ENCODE measurements around the gene FAM89B. TPM values are rescaled to one million over a fixed set of nuclear protein-coding genes. Genes with fewer than 3 reads are reported as not detected.
A peak's percentile ranks its signal among the peaks of the same experiment; 100 is the strongest.

FAM89B gene
- total RNA-seq, 1 experiment from 2014 or later: 102 TPM

DNA sequence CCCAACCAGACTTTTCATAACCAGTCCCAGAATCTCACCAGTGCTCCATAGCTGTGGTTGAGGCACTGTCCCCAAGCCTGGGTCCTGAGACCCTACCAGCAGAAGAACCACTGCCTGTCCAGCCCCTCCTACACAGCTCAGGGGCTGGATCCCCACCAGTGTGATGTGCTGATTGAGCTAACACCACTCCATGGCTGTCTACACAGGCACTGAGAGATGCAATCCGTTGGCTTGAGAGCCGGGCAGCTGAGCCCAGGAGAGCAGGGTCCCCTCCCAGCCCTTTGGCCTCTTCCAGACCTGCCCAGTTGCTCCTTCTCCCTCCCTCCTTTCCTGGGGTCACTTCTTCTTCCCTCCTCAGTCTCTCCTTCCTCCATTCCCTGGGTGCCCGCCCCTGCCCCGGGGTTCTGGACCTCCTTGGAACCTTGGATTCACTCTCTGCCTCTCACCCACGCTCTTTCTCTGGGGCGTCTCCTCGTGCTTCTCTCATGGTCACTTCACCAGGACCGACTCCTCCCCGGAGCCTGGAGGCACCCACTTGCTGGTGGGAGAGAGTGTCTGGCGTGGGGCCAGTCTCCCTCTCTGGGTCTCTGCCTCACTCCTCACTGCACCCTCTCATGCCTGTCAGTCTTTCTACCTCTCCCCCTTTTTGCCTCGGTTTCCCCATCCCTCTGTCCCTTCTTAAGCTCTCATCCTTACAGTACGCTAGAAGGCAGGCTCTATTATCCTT is 48.2 kb upstream of the FAM89B start:
- CTCF ChIA-PET: no interaction called here
- intact Hi-C loops (cut with micrococcal nuclease; ENCODE audit: unreplicated experiment) (no loop called here), in situ Hi-C loops (cut with HindIII; ENCODE audit: low pct_unique_long_range_greater_than_20kb, low sequenced_read_pairs) (no loop called here)
- Histone ChIP-seq H3K27me3 (ENCODE audit: control insufficient read depth, insufficient read depth, low read length) (no peaks in the 10 kb centered on the region), H3K4me1 (ENCODE audit: control insufficient read depth, insufficient read depth, low read length) (peaks cover 5% of the 10 kb centered on the region; the same call in 1 of the 2 replicates), H3K36me3 (ENCODE audit: control insufficient read depth, insufficient read depth, low read length) (no peaks in the 10 kb centered on the region), H3K27ac (ENCODE audit: low read length) (0 out of 2 replicates have a peak overlapping the region, but pooled peaks have one; percentile 15), H3K9me3 (ENCODE audit: control insufficient read depth, insufficient read depth, low read depth, low read length) (no peaks in the 10 kb centered on the region), H3K4me3 (ENCODE audit: low read depth in 2 of 2, low read length in 2 of 2) (peak overlapping the region; percentile 5 to 39; a peak in 3 of 4 replicates)
- peak; percentile 19 for ATAC-seq
- POLR2A ChIA-PET: interaction anchor here (0.7 kb wide), 1 partner anchor 28 kb away, joined by 3 read pairs; no protein-coding TSS in a partner anchor
- no peak for DNase-seq (ENCODE audit: low read depth, low spot score)
- no TSS peak for BruUV-seq (replicated peaks)
- TF ChIP-seq, protein P1, sequence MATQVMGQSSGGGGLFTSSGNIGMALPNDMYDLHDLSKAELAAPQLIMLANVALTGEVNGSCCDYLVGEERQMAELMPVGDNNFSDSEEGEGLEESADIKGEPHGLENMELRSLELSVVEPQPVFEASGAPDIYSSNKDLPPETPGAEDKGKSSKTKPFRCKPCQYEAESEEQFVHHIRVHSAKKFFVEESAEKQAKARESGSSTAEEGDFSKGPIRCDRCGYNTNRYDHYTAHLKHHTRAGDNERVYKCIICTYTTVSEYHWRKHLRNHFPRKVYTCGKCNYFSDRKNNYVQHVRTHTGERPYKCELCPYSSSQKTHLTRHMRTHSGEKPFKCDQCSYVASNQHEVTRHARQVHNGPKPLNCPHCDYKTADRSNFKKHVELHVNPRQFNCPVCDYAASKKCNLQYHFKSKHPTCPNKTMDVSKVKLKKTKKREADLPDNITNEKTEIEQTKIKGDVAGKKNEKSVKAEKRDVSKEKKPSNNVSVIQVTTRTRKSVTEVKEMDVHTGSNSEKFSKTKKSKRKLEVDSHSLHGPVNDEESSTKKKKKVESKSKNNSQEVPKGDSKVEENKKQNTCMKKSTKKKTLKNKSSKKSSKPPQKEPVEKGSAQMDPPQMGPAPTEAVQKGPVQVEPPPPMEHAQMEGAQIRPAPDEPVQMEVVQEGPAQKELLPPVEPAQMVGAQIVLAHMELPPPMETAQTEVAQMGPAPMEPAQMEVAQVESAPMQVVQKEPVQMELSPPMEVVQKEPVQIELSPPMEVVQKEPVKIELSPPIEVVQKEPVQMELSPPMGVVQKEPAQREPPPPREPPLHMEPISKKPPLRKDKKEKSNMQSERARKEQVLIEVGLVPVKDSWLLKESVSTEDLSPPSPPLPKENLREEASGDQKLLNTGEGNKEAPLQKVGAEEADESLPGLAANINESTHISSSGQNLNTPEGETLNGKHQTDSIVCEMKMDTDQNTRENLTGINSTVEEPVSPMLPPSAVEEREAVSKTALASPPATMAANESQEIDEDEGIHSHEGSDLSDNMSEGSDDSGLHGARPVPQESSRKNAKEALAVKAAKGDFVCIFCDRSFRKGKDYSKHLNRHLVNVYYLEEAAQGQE (IDR thresholded peaks at IDR 0.05; ENCODE audit: insufficient read depth in 1 of 2, low read depth in 2 of 2, low read length in 1 of 2): no peak
- no peak for TF ChIP-seq SIN3A (IDR thresholded peaks at IDR 0.05; ENCODE audit: borderline replicate concordance, insufficient read depth, low read depth, low read length)
- TF ChIP-seq TCF7L2 (IDR thresholded peaks at IDR 0.05; ENCODE audit: low read depth, low read length): no peak
- TF ChIP-seq POLR2AphosphoS5 (IDR thresholded peaks at IDR 0.05; ENCODE audit: low read depth, low read length): no peak
- TF ChIP-seq, protein P2, sequence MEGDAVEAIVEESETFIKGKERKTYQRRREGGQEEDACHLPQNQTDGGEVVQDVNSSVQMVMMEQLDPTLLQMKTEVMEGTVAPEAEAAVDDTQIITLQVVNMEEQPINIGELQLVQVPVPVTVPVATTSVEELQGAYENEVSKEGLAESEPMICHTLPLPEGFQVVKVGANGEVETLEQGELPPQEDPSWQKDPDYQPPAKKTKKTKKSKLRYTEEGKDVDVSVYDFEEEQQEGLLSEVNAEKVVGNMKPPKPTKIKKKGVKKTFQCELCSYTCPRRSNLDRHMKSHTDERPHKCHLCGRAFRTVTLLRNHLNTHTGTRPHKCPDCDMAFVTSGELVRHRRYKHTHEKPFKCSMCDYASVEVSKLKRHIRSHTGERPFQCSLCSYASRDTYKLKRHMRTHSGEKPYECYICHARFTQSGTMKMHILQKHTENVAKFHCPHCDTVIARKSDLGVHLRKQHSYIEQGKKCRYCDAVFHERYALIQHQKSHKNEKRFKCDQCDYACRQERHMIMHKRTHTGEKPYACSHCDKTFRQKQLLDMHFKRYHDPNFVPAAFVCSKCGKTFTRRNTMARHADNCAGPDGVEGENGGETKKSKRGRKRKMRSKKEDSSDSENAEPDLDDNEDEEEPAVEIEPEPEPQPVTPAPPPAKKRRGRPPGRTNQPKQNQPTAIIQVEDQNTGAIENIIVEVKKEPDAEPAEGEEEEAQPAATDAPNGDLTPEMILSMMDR (IDR thresholded peaks at IDR 0.05): no peak

DNA sequence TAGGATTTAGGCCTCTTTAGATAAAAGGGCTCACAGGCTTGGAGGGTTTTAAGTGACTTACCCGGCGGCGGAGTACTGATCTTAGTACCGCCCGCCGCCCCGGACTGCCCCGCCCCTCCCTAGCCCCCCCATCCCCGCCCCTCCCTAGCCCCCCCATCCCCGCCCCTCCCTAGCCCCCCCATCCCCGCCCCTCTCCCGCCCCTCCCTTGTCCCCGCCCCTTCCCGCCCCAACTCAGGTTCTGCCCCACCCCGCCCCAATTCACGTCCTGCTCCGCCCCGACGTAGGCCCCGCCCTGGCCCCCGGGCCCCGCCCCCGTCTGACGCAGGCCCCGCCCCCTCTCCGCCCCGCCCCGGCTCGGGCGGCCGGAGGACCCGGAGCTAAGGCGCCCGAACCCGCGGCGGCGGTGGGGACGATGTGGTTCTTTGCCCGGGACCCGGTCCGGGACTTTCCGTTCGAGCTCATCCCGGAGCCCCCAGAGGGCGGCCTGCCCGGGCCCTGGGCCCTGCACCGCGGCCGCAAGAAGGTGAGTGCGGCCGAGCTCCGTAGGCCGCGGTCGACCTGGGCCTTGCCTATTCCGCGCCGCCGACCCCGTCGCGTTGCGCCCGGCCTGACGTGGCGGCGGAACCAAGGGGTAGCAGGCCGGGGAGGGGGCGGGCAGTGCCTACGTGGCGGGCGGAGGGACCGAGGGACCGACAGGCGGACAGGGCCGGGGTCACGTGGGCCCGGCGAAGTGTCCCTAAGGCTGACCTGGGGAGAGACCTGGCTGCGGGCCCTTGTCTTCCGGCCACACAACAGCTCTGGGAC is 47.4 kb upstream of the FAM89B start, which contains the start of gene SCYL1:
Gene SCYL1, plus strand, starts transcription at position 343 of the 805 bp plus-strand sequence. Its CDS starts 71 bp downstream, at position 414.
- Histone ChIP-seq H3K4me3 (ENCODE audit: low read depth in 2 of 2, low read length in 2 of 2) (peak within 1 kb of the TSS; percentile 70 to 77), H3K27ac (ENCODE audit: low read length) (peak within 1 kb of the TSS; percentile 78), H3K4me1 (ENCODE audit: control insufficient read depth, insufficient read depth, low read length) (peaks cover 5% of the 10 kb centered on the region; the same call in 1 of the 2 replicates), H3K9me3 (ENCODE audit: control insufficient read depth, insufficient read depth, low read depth, low read length) (no peaks in the 10 kb centered on the region), H3K27me3 (ENCODE audit: control insufficient read depth, insufficient read depth, low read length) (no peaks in the 10 kb centered on the region), H3K36me3 (ENCODE audit: control insufficient read depth, insufficient read depth, low read length) (0 out of 2 replicates have a peak, but pooled peaks cover under 1% of the 10 kb centered on the region)
- no peak for DNase-seq (ENCODE audit: low read depth, low spot score)
- in situ Hi-C loops (cut with HindIII; ENCODE audit: low pct_unique_long_range_greater_than_20kb, low sequenced_read_pairs) (no loop called here), intact Hi-C loops (cut with micrococcal nuclease; ENCODE audit: unreplicated experiment) (no loop called here)
- no TSS peak for BruUV-seq (replicated peaks)
- POLR2A ChIA-PET: interaction anchor here (0.5 to 0.8 kb wide), 5 partner anchors 16 to 237 kb away, joined by 3 to 7 read pairs (median 3); no protein-coding TSS in a partner anchor
- CTCF ChIA-PET: interaction anchor here (0.6 kb wide), 3 partner anchors 27 to 252 kb away, joined by 3 to 8 read pairs (median 7); no protein-coding TSS in a partner anchor
- peak; percentile 43 for TF ChIP-seq POLR2AphosphoS5 (IDR thresholded peaks at IDR 0.05; ENCODE audit: low read depth, low read length)
- TF ChIP-seq, protein P1 (IDR thresholded peaks at IDR 0.05; ENCODE audit: insufficient read depth in 1 of 2, low read depth in 2 of 2, low read length in 1 of 2): no peak
- peak; percentile 92 for ATAC-seq
